Testis (tissue), 2 donors: ENCODE results near the gene HNF4A.

Experiments used
- CTCF ChIP-seq, 3 experiments: fragments of 450-650 bp in 2 of 3; fragments of 200-600 bp in 1 of 3; sonication (generic) in 1 of 3; IDR thresholded peaks; one replicate each; pipeline ENCODE4 v1.5.1; 2016 to 2019; ENCODE audit warnings: antibody characterized with exemption in 3 of 3, mild to moderate bottlenecking in 2 of 3, moderate library complexity in 1 of 3
- POLR2A ChIP-seq: fragments of 450-650 bp; IDR thresholded peaks from one replicate; pipeline ENCODE4 v1.6.1; 2017; ENCODE audit warnings: antibody characterized with exemption, mild to moderate bottlenecking, moderate library complexity

DNA sequence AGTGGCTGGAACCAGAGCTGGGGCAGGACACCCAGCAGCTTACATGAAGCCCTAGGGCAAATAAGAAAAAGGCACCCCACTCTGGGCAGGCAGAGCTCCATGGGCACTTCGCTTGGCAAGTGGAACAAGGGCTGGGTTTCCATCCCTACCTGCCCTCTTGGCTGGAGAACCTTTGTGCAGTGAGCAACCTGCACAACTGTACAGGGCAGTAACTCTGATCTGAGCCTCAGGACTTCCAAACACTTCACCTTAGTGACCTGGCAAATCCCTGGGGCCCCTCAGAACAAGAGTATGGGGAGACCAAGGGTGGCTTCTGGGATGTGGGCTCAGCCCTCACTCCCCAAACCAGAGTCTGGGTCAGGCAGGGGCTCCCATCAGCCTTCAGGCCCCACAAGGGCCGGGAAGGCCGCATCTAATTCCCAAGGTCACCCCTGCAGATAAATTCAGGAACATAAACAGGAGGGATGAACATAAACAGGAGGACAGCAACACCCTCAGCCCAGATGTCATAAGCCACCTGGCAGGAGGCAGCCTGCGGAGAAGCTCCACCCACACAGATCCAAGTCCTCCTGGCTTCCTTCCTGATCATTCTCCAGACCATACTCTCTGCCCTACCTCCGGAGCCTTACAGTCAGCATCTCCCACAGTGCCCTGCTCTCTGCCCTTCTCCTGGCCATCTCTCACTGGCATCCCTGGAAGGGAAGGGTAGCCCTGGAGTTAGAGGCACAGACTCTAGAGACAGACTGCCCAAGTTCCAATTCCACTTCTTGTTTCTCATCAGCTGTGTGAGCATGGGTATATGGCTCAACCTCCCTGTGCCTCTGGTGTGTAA is 37.5 kb downstream of the HNF4A start:
- TF ChIP-seq CTCF (IDR thresholded peaks at IDR 0.05) (no peak), POLR2A (no peak)
